Measurements from ENCODE around the gene TSGA10IP. TPM values are rescaled to one million over a fixed set of nuclear protein-coding genes. Genes with fewer than 3 reads are reported as not detected.

Gene TSGA10IP
- total RNA-seq, 1 experiment from 2014 or later: not detected

GRCh38 chr11:65919141-65919572 is 26.1 kb upstream of the TSGA10IP start, which contains the start of gene DRAP1:
TSS of gene DRAP1 (plus strand) at chr11:65919426. CDS start at chr11:65919502, 76 bp downstream.
- Histone ChIP-seq H3K36me3 (ENCODE audit: control insufficient read depth in 1 of 2, insufficient read depth in 2 of 2, low read length in 2 of 2) (peaks cover 5 to 27% of the 10 kb centered on the region in 2 experiments; a peak in 3 of 4 replicates), H3K9me3 (ENCODE audit: control insufficient read depth in 1 of 2, insufficient read depth in 1 of 2, low read depth in 1 of 2, low read length in 2 of 2) (no peaks in the 10 kb centered on the region), H3K27ac (ENCODE audit: low read depth, low read length) (peak within 1 kb of the TSS; percentile 95), H3K4me1 (ENCODE audit: control insufficient read depth in 1 of 2, insufficient read depth in 2 of 2, low read length in 2 of 2) (peaks cover 39 to 53% of the 10 kb centered on the region in 2 experiments), H3K79me2 (ENCODE audit: insufficient read depth, low read length) (peaks cover 44% of the 10 kb centered on the region), H3K9me2 (ENCODE audit: insufficient read depth) (no peaks in the 10 kb centered on the region), H3K27me3 (ENCODE audit: insufficient read depth, low read length) (no peaks in the 10 kb centered on the region), H2AFZ (ENCODE audit: low read depth, low read length, poor library complexity, severe bottlenecking) (no peak within 1 kb of the TSS), H4K20me1 (ENCODE audit: insufficient read depth) (no peaks in the 10 kb centered on the region), H3K4me2 (ENCODE audit: low read length) (peak within 1 kb of the TSS; percentile 96), H3K9ac (ENCODE audit: low read length) (peak within 1 kb of the TSS; percentile 99), H3K4me3 (replicated peaks in 1 of 2; ENCODE audit: low read depth in 1 of 2, low read length in 2 of 2) (peak within 1 kb of the TSS; percentile 94 to 95)
- POLR2A ChIA-PET: interaction anchor here (0.6 kb wide), 1 partner anchor 29 kb away, joined by 3 read pairs; the partner anchor contains the start of gene CCDC85B
- DNase-seq (ENCODE audit: low read depth, low spot score): peak; percentile 92
- no peak for TF ChIP-seq RAD21 (IDR thresholded peaks at IDR 0.05; ENCODE audit: low read depth)
- TF ChIP-seq CEBPB (IDR thresholded peaks at IDR 0.05; ENCODE audit: low read depth): no peak
- TF ChIP-seq TCF7L2 (IDR thresholded peaks at IDR 0.05; ENCODE audit: borderline replicate concordance, extremely low read depth, insufficient read depth, insufficient read length): peak; percentile 43
- peak; percentile 83 for TF ChIP-seq ZBTB33 (IDR thresholded peaks at IDR 0.05; ENCODE audit: extremely low read depth, insufficient replicate concordance, low read length)
- TF ChIP-seq ZFX (IDR thresholded peaks at IDR 0.05): 0 out of 2 replicates have a peak, but pooled peaks have one; percentile 36
- RAD21 ChIA-PET (ENCODE audit: low non-redundant PET in 1 of 2, low total read pairs in 2 of 2, uncharacterized antibody in 2 of 2, unreplicated experiment in 2 of 2): no interaction called here
- BruUV-seq (replicated peaks): no TSS peak
- intact Hi-C loops (cut with micrococcal nuclease): no loop called here
- ATAC-seq: peak; percentile 75
- CTCF ChIA-PET: no interaction called here
